ENCODE measurements around the gene KCNMB3.
"Not testable (repeated sequence)": the region's sequence is repeated elsewhere in the genome, so short reads cannot be mapped to it uniquely, and the experiment has no call there.

KCNMB3 gene, protein sequence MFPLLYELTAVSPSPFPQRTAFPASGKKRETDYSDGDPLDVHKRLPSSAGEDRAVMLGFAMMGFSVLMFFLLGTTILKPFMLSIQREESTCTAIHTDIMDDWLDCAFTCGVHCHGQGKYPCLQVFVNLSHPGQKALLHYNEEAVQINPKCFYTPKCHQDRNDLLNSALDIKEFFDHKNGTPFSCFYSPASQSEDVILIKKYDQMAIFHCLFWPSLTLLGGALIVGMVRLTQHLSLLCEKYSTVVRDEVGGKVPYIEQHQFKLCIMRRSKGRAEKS

DNA sequence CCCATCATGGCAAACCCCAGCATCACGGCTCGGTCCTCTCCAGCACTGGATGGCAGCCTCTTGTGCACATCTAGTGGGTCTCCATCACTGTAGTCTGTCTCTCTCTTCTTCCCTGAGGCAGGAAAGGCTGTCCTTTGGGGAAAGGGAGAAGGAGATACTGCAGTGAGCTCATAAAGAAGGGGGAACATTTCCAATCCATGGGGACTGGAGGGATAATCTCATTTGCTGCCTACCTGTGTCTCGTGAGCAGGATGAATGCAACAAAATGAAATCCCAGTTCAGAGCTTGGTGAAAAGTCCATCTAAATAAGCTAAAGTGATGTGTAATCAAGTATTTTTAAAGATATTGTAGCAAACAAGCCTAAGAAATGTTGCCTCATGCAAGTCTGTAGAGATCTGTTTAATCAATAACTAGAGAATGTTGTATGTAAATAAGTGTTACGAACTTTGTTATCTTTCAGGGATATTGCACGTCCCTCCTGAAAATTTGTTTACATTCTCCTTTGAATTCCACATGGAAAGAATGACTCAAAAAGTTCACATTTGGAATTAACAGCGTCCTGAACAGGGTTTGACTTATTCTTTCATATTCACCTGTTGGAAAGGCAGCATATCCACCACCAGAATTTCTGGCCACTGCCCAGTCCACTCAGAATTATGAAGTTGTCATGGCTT, at the start of gene KCNMB3:
KCNMB3 (minus strand) TSS at position 312 of the 674 bp plus-strand sequence; CDS start at position 188, 124 bp downstream.
- no peak for DNase-seq (ENCODE audit: low read depth in 1 of 2, low spot score in 1 of 2)

DNA sequence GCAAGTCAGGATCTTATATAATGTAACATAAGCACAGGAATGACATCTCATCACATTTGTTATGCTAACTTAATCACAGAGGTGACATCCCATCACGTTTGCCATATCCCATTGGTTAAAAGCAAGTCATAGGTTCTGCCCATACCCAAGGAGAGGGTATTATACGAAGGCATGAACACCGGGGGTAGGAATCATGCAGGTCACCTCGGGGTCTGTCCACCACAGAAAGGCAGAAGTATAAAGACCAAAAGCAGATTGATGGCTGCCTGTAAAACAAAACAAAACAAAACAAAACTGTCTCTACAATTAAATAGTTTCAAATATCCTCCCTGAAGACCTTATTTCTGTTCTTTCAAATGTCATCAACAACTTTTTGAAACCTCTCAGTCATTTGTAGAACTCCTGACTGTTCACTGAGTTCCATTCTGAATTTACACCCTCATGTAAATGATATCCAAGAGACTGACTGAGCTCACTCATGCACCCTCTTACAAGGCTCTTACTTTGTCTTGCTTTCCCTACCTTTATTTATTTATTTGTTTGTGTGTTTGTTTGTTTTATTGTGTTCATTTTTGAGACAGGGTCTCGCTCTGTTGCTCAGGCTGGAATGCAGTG, 49.2 kb upstream of the KCNMB3 start:
- DNase-seq (ENCODE audit: low read depth in 1 of 2, low spot score in 1 of 2) = no peak

DNA sequence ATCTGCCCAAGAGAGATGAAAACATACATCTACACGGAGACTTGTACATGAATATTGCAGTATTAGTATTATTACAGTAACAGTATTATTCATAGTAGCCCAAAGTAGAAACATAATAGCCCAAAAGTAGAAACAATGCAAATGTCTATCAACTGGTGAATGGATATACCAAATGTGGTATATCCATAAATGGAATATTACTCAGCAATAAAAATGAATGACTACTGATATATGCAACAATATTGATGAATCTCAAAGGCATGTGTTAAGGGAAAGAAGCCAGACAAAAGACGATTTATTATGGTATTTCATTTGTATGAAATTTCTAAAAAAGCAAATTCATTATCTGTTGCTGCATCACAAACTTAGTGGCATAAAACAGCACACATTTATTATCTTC, 48.4 kb upstream of the KCNMB3 start:
- no peak for DNase-seq (ENCODE audit: low read depth in 1 of 2, low spot score in 1 of 2)

DNA sequence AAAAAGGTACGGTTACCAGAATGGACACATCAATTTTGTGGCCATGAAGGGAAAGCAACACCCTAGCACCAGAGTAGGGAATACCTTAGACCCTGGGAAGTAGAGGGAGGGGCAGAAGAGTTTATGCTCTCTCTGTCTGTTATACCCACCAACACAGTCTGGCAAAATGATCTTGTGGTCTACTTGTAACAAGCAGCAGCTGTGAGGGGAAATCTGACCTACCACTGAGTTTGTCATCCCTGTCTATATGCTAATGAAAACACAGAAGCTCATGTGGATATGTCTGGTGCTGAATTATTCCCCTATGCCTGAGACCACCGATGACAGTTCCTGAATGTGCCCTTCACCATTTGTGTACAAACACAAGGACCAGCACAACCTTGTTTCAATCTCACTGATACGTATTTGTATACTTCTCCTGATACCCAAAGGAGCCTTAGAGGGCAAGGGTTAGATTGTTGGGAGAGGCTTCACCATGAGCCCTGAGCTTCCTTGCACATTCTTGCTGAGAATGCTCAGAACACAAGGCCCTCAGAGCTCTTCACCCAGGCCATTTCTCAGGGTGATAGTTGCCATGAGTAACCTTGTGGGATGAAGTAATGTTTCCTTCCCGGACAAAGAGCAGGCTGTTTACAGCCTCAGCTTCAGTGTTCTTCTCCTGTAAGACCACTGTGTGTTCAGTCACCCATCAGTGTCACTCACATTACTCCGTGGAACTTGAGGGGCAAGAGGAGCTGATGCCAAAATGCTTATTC, 47.2 kb upstream of the KCNMB3 start:
- DNase-seq (ENCODE audit: low read depth in 1 of 2, low spot score in 1 of 2) = no peak

DNA sequence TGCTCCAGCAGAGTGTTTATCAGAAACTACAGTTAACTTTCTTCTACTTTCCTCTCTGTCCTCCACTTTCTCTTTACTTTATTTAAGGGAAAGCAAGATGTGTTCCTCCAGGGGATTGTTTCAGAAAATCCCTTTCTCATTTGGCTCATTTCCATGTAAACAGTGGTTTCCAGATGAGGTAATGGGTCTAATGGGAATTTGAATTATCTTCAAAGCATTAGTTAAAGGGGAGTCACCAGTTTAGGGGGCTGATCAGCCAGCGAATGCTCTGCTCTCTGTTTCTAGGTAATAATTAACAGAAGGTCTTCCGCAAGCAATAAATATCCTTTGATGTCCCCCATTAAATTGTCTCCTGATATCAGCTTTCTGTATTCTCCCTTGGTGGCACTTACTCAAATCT, 41.5 kb upstream of the KCNMB3 start:
- no peak for DNase-seq (ENCODE audit: low read depth in 1 of 2, low spot score in 1 of 2)

DNA sequence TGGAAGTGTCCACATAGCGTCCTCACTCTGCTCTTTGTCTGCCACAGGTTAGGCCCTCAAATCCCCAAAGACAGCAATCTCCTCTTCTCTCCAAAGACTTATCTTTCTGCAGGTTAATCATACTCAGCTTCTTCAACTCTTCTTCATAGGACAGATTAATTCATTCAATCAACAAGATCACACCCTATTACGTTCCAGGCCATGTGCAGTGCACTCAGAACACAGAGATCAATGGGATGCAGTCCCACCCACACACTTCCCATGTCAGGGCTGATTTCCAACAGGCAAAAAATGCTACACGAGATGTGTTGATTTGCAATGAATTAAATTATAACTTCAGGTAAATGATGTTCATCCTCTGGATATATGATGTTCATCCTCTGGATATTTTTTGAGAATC, 38.4 kb upstream of the KCNMB3 start:
- no peak for DNase-seq (ENCODE audit: low read depth in 1 of 2, low spot score in 1 of 2)

DNA sequence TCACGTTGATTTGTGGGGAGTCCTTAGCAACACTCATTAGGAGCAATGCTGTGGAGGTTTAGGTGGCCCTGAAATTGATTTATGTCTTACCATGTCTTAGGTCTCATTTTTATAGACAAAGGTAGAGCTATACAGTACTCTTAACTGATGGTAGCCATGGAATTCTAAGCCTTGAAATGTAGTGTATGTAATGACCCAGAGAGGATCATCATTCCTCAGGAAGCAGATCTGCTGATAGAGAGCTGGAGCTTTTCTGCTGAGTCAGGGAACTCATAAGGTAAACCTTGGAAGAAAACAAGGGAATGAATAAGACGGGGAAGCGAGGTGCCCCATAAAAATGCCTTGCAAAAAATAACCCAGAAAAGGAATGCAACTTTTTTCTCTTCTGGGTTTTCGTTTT, 37.9 kb upstream of the KCNMB3 start:
- DNase-seq (ENCODE audit: low read depth in 1 of 2, low spot score in 1 of 2) = no peak

DNA sequence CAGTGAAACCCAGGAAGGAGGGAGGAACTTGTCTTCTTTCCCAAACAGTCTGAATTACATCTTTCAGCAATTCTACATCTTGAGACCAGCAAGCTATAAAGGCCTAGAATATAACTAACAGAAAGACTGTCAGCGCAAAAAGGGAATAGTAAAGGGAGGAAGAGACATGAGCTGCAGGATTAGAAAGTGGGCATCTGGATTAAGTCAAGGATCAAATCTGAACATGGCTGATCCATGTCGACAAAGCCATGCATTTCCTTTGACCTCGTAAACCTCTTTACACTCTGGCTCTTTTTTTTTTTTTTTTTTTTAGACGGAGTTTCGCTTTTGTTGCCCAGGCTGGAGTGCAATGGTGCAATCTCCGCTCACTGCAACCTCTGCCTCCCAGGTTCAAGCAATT, 35.4 kb upstream of the KCNMB3 start:
- DNase-seq (ENCODE audit: low read depth in 1 of 2, low spot score in 1 of 2) = no peak

DNA sequence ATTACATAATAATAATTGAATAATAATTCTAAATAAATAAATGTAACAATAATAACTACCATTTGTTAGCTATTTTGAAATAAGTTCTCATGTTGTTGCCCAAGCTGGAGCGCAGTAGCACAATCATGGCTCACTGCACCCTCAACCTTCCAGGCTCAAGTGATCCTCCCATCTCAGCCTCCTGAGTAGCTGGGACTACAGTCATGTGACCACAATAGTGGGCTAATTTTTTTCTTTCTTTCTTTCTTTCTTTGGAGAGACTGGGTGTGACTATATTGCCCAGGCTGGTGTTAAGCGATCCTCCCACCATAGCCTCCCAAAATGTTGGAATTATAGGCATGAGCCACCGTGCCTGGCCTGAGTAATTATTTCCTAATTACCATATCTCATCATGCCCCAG, 30.9 kb upstream of the KCNMB3 start:
- DNase-seq (ENCODE audit: low read depth in 1 of 2, low spot score in 1 of 2) = no peak

DNA sequence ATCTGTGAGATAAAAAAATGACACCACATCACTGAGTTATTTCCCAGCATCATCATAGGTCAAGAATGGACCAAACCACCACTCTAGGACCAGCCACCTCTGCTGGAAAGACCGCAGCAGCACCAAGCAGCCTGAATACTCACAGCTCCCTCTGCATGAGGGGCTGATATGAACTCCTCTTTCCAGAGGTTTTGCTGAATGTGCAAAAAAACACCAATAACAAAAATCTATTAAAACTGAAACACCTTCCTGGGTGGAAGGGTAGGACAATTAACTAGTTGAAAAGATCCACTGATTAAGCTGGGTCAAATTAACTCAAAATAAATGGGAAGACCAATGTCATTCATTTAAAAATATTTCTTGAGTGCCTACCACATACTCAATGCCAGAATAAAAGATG, 28.9 kb upstream of the KCNMB3 start:
- no peak for DNase-seq (ENCODE audit: low read depth in 1 of 2, low spot score in 1 of 2)

DNA sequence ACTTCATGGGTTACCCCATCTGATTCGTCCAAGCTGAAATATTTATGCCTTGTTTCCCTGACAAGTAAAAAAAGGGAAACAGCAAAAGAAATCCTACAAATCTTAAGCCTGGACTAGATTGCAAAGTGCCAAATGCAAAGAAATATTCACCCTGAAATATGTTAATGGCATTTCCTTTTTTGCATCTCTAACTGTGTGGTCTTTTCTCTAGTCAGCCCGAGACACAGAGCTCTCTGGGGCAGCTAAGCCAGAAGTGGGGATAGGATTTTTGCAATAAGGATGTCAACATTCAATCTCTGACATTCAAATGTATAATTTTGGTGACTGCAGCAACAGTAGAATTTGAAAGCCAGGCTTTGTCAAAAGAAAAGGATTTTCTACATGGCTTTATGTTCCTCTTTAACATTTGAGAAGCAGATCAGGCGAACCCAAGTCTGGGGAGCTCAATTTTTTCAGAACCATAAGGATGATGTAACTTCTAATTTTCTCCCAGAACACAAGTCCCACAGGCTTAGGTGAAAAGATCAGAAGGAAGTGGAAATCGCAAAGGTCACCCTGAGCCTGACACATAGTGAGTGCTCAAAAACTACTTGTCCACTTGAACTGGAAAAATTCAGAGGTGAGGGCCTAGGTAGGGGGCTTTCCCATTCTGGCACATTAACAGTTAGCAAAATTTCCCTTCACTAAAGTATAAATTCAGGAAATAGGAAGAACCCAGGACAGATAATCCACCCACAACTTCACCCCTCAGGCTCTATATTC, 28.2 kb upstream of the KCNMB3 start:
- no peak for DNase-seq (ENCODE audit: low read depth in 1 of 2, low spot score in 1 of 2)

DNA sequence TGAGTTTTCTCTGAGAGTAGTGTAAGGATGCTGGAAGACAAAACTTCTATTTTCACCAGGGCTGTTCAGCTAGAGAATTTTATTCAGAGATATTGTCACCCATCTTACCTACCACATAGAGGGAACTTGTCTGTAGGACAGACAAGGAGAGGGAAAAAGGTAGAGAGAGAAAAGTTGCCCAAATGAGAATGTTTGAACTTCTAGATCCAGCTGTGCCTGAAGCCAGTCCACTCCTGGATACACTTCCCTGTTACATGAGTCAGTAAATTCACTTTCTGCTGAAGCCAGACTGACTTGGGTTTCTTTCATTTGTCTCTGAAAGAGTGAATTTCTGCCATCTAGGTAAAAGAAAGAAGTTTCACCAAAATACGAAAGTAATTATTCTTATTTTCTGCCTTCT, 27.2 kb upstream of the KCNMB3 start:
- DNase-seq (ENCODE audit: low read depth in 1 of 2, low spot score in 1 of 2) = no peak

DNA sequence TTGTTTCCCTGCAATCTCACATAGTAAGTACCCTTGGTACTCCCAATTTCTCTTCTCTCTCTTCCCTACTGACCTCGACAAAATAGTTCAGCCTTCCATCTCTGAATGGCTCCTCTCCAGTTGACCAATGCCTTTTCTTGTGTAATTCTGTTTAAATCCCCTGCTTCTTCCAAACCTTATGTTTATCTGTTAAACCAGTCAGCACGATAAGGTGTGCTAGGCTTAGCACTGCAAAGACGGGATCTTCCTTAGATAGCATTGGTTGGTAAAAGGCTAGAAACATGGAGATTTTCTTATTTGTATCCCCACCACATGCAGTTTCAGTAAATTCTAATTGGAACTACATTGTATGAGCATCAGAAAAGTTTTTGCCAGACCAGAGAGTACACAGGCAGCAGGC, 25.8 kb upstream of the KCNMB3 start:
- DNase-seq (ENCODE audit: low read depth in 1 of 2, low spot score in 1 of 2) = no peak

DNA sequence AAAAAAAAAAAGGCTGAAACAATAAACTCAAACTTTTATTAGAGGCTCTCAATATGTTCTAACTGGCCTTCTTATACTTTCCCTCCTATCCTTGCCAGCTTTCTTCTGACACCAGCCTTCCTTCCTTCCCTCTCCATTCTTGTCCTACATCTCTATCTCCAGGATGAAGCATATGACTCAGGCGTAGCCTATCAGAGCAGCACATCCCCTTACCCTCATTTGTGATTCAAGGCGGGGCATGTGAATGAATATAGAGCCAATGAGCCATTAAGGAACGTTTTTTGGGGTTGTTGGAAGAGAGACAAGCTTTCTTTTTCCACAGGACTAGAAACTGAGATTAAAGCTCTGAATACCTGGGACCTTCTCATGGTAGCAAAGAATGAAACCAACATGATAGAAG, 25.1 kb upstream of the KCNMB3 start:
- DNase-seq (ENCODE audit: low read depth in 1 of 2, low spot score in 1 of 2) = no peak

DNA sequence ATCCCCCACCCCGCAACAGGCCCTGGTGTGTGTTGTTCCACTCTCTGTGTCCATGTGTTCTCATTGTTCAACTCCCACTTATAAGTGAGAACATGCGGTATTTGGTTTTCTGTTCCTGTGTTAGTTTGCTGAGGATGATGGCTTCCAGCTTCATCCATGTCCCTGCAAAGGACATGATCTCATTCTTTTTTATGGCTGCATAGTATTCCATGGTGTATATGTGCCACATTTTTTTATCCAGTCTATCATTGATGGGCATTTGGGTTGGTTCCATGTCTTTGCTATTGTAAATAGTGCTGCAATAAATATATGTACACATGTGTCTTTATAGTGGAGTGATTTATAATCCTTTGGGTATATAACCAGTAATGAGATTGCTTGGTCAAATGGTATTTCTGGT, 23.5 kb upstream of the KCNMB3 start:
- DNase-seq (ENCODE audit: low read depth in 1 of 2, low spot score in 1 of 2) = not testable (repeated sequence)

DNA sequence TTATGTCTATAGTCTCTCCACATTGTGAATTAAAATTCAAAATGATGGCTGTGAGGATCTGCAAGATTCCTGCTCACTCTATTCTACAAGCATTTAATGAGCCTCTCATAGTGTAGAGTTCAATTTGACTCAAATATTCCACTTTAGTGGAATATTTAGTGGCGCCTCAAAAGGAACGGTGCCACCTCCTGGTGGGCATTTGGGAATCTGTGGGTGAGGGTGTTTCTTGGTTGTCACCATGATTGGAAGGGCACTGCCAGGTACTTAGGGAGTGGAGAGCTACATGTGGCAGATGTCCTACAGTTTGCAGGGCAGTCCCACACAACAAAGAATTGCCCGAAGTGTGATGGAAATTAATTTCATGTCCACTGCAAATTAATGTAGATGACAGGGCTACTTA, 21.5 kb upstream of the KCNMB3 start:
- no peak for DNase-seq (ENCODE audit: low read depth in 1 of 2, low spot score in 1 of 2)

DNA sequence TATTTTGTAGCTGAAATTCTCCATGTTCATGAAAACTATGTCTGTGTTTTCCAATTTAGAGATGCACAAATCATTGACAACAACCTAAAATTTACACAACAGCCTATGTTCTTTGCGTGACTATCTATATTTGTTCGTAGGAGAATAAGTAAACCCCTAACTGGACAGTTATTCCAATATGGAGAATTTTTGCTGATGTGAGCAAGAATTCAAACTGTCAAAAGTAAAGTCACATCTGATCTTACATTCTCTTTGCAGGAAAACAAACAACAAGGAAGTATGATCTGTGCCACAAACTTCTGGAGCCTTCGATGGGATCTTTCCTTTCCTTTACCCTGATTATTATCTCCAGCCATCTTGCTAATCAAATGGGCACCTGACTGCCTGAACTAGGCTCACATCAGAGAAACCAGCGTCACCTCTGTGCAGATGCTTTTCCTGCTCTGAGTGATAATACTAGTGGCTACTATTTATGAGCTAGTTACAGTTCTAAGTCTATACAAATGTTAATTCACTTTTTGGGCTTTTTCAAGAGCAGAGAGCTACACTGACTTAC, 18.3 kb upstream of the KCNMB3 start:
- DNase-seq (ENCODE audit: low read depth in 1 of 2, low spot score in 1 of 2) = no peak

DNA sequence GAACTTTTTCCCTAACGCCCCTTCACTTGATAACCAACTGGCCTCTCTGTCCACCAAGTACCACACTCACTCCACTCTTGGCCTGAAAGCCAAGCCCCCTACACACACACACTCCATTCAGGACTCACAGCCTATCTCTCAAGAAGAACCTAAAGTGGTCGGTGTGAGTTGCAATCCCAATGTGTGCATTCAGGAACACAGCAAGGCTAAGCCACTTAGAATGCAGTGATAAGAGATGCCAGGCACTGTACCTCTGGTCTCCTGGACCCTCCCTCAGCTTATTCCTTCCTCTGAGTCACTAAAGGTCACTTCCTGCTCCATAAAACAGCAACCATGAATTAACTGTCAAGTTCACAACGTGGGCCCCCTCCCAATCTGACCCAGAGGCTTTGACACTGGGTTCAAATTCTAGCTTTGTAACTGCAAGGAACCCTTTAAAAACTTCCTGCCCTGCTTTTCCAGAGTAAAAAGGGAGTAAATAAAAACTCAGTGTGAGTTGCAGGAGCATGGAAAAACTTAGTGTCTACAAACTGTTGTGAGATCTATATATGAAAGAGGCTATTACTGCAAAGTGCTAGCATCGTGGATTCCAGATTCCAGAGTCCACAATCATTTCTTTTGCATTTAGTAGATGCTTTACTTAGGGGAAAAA, 17.6 kb upstream of the KCNMB3 start:
- DNase-seq (ENCODE audit: low read depth in 1 of 2, low spot score in 1 of 2) = no peak

DNA sequence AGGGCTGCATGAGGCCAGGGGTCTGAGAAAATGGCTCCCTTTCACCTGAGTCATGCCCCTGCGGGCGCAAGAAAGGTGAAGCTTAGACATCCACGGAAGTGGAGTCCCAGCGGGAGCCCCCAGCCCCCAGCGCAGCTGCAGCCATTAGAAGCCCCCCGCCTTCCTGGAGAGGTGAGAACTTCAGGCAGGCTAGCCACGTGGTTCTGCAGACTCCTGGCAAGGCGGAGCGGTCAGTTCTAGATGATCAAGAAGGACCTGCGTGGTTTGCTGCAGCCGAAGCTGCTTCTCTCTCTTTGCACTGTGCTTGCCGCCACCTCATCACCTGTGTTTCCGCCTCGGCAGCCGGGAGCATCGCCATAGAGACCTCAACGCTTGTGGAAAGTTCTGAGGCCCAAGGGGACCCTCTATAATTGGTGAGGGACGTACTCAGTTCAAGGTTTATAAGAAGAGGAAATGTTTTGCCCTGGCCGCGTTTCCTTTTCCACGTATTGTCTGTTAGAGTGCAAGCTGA, 15.8 kb upstream of the KCNMB3 start:
- no peak for DNase-seq (ENCODE audit: low read depth in 1 of 2, low spot score in 1 of 2)

DNA sequence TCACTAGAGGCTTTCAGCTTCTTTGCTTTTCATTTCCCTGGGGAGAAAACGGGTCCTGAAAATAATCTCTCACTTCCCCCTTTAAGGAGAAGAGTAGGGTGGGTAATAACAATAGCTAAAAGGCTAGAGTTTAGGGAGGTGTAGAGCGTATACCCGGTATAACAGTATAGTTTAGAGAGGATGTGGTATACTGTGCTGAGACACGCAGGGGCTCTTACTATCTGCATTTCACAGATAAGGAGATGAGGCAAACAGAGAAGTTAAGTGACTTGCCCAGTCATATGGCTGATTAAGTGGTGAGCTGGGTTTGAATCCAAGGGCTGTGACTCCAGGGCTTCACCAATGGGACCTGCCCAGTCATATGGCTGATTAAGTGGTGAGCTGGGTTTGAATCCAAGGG, 15.0 kb upstream of the KCNMB3 start:
- no peak for DNase-seq (ENCODE audit: low read depth in 1 of 2, low spot score in 1 of 2)

Data from activated T-helper 1 cell treated with anti-CD3 and anti-CD28 coated beads, Interleukin-2, amount 50 U/mL, for 16 hours (primary cell).